Coronary artery (tissue), 2 donors: Measurements from ENCODE around the gene KLF7.

Source experiments
- DNase-seq: peaks from one replicate; pipeline ENCODE4 v3.0.0-alpha.2; 2017; ENCODE audit warnings: low spot score
- H3K27ac ChIP-seq, 2 donors: fragments of 200-600 bp; sonication (generic); one replicate each; pipeline ENCODE4 v1.5.1; 2016 to 2019
- H3K4me3 ChIP-seq: fragments of 200-600 bp; sonication (generic); 2 replicates; pipeline ENCODE4 v1.5.1; 2016; ENCODE audit warnings: mild to moderate bottlenecking, moderate library complexity
- TF ChIP-seq, protein P1 (sequence below): fragments of 200-600 bp; sonication (generic); IDR thresholded peaks from one replicate; pipeline ENCODE4 v1.5.1; 2019; ENCODE audit warnings: antibody characterized with exemption

Gene KLF7

DNA sequence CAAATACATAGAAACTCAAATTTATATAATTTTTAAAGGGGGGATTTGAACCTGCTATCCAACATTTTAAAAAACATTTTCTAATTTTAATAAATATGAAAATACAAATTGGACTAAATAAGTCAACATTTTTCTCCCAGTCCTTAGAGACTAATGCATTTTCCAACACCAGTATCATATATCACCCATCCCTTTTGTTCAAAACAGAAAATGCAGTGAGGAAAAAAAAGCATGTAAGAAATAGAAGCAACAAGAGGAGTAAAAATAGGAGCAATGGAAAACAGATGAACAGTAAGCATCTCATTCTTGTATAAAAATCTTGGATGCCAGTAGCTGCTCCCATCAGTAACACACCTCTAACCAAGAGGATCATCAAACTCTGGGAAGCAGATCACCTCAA is 25.5 kb downstream of the KLF7 start:
- Histone ChIP-seq H3K27ac (peak overlapping the region in 1 of 2 donors; percentile 50), H3K4me3 (no peak overlapping the region)
- TF ChIP-seq, protein P1, sequence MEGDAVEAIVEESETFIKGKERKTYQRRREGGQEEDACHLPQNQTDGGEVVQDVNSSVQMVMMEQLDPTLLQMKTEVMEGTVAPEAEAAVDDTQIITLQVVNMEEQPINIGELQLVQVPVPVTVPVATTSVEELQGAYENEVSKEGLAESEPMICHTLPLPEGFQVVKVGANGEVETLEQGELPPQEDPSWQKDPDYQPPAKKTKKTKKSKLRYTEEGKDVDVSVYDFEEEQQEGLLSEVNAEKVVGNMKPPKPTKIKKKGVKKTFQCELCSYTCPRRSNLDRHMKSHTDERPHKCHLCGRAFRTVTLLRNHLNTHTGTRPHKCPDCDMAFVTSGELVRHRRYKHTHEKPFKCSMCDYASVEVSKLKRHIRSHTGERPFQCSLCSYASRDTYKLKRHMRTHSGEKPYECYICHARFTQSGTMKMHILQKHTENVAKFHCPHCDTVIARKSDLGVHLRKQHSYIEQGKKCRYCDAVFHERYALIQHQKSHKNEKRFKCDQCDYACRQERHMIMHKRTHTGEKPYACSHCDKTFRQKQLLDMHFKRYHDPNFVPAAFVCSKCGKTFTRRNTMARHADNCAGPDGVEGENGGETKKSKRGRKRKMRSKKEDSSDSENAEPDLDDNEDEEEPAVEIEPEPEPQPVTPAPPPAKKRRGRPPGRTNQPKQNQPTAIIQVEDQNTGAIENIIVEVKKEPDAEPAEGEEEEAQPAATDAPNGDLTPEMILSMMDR: no peak
- DNase-seq: no peak

DNA sequence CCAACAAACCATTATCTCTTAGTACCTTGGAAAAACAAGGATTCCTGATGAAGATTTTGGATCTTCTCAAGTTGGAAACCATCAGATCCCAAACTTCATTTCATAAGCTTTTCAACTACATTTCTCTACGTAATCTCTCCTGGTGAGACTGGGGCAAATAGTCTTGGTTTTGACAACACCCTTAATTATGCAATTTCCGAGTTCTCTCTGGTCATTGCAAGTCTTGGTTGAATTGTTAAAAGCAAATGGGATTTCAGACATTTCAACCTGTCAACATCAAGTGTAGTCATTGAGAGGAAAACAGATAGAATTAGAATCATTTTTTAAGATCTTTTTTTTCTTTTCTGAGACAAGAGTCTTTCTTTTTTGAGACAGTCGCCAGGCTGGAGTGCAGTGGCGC is 26.2 kb downstream of the KLF7 start:
- DNase-seq: no peak
- Histone ChIP-seq H3K4me3 (no peak overlapping the region), H3K27ac (no peak overlapping the region)
- TF ChIP-seq, protein P1: no peak

DNA sequence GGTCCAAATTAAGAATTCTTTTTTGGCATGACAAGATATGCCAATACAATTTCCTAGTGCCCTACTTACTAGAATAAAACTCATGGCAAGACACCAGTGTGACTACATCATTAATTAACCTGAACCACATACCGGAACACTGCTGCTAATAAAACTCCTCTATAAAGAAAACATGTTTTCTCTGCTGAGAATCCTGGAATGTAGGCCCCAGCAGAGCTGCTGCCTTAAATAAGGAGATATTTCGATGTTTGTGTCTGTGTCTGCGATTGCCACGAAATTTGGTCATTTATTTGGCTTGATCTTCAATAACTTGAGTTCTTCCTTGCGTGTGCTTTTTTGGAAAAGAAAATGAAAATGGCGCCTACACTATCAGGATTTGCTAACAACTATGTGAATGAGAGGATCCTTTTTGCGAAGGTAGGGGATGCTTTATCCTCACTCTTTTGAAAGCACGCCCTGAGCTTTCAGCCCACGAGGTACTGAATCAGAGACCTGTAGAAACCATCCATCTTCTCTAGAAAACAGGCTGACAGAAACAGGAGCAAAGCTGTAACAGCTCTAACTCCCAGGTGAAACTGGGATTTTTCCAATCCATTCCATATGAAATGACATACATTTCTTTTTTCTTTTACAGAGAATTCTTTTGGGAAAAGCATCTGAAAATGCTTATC is 27.0 kb downstream of the KLF7 start:
- TF ChIP-seq, protein P1: no peak
- Histone ChIP-seq H3K27ac (peak overlapping the region in 1 of 2 donors; percentile 55), H3K4me3 (no peak overlapping the region)
- DNase-seq: no peak

DNA sequence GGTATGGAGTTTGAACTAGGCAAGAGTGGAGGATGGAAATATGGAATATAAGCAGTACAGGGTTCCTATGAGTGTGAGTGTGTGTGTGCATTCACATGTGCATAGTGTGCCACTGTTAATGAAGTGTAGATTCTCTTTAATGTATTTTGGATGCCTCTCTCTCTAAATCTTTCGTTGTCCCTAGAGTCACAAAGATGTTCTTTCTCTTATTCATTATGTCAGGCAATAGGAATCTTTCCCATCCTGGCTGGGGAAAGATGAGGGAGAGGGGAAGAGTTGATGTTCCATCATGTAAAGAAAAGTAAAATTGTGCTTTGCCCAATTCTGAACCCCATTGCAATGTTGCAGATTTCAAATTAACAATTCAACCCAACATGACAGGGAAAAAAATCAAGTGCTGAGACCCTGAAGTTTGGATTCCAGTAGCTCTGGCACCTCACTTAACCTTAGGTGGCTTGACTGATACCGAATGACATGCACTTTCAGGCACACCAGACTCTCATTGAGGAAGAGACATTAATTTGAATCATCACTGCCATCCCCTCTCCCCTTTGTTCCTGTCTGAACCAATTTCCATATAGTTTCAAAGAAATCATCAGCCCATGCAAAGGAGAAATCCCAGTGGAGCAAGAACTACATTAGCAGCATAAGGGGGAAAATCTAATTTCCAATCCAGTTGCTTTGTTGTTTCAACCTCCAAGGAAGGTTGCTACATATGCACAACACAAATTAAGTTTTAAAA is 28.0 kb downstream of the KLF7 start:
- no peak for DNase-seq
- H3K27ac ChIP-seq: peak overlapping the region in 1 of 2 donors; percentile 55
- no peak overlapping the region for H3K4me3 ChIP-seq
- TF ChIP-seq, protein P1: no peak

DNA sequence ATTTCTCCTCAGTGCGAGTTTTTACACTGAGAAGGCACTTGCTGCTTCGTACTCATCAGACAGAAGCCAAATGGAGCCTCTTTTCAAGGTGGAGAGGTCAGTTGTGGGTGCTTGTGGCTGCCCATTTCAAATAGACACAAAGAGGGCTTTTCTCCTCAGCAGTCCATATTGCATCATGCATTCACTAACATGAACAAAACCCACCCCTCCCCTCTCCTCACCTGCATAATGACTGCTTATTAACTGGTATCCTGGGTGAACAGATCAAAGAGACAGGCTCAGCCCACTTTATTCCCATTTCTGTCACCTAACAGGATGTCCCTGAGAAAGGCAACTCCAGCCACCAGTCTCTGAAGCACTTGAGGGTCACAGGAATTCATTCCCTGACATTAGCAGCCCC is 28.9 kb downstream of the KLF7 start:
- H3K4me3 ChIP-seq: no peak overlapping the region
- TF ChIP-seq, protein P1: no peak
- DNase-seq: no peak
- peak overlapping the region in 1 of 2 donors; percentile 55 for H3K27ac ChIP-seq

DNA sequence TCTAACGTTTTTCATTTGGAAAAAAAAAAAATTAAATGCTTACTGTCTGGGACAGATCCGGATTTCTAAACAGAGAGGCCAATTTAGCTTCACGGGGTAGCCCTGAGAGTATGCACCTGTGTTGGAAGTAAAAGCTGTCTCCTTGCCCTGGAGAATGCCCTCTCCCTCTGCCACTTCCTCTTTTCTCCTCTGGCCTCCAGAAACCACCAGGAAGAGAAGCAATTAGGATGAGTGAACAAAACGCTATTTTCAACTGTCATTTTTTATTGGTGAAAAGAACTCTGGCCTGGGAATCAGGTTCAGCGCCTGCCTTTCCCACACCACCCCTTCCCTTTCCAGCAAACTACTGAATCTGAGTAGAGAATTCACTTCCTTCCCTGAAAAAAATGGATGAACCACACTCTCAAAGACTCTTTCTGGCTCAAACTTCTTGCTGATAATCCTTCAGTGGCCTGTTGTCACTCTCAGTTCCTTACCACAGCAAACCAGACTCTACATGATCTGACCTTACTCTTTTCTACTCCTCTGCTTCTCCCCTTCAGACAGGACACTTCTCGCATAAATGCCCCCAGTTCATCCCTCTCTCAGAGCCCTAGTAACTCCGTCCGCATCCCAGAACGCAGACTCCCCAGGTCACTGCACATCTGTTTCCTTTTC is 29.8 kb downstream of the KLF7 start:
- DNase-seq: no peak
- H3K4me3 ChIP-seq: no peak overlapping the region
- peak overlapping the region in 1 of 2 donors; percentile 55 for H3K27ac ChIP-seq
- TF ChIP-seq, protein P1: no peak
